ENCODE measurements around the gene PPIF. TPM values are rescaled to one million over a fixed set of nuclear protein-coding genes. Genes with fewer than 3 reads are reported as not detected.

Gene PPIF
- total RNA-seq, 2 experiments from 2014 or later: 55.7 to 121 TPM

- Histone ChIP-seq H3K4me1 (ENCODE audit: insufficient read depth, low read length, poor library complexity, severe bottlenecking) (no peaks in the 10 kb centered on the region), H3K4me3 (ENCODE audit: low read depth, low read length, poor library complexity, severe bottlenecking) (no peak overlapping the region), H3K27ac (ENCODE audit: low read depth, low read length, poor library complexity, severe bottlenecking) (no peak overlapping the region), H3K4me2 (ENCODE audit: low read length) (no peak overlapping the region), H3K36me3 (ENCODE audit: insufficient read depth, low read length) (no peaks in the 10 kb centered on the region), H3K9me2 (ENCODE audit: insufficient read depth, low read length) (no peaks in the 10 kb centered on the region), H3K9me3 (ENCODE audit: low read length) (no peaks in the 10 kb centered on the region), H3K79me2 (ENCODE audit: insufficient read depth, low read depth, low read length) (no peaks in the 10 kb centered on the region), H4K20me1 (ENCODE audit: insufficient read depth, low read length) (no peaks in the 10 kb centered on the region), H2AFZ (ENCODE audit: low read length) (no peak overlapping the region)
- POLR2A ChIA-PET: no interaction called here
- intact Hi-C loops (cut with micrococcal nuclease; ENCODE audit: unreplicated experiment): no loop called here
- no peak for DNase-seq (ENCODE audit: low spot score)
- BruUV-seq (replicated peaks): no TSS peak
- TF ChIP-seq EZH2phosphoT487 (IDR thresholded peaks at IDR 0.05; ENCODE audit: borderline replicate concordance, low read depth, low read length) (no peak), CTCF (conservative IDR thresholded peaks at IDR 0.05; ENCODE audit: low read length) (no peak)
- CTCF ChIA-PET (ENCODE audit: unreplicated experiment): interaction anchor here (1.1 kb wide), 1 partner anchor 30 kb away, joined by 3 read pairs; no protein-coding TSS in a partner anchor
Measured at GRCh38 chr10:79404690-79405131, 57.4 kb downstream of the PPIF start.

Other genes with a start within 250 kb of the PPIF start
- 0.95 and 0.98 TPM in 2 replicates for gene ZCCHC24, start 98.2 kb downstream of the PPIF start, total RNA-seq (2014; rRNA removed; shearing (Covaris generic))
- gene ZCCHC24, start 98.2 kb downstream of the PPIF start, total RNA-seq (2022): 2.2 and 3.7 TPM in 2 replicates
- gene EIF5AL1, start 165.1 kb downstream of the PPIF start, total RNA-seq (2014; rRNA removed; shearing (Covaris generic)): 0.38 and 0.39 TPM in 2 replicates
- gene EIF5AL1, start 165.1 kb downstream of the PPIF start, total RNA-seq (2022): 1.5 and 1.8 TPM in 2 replicates
- gene SFTPA2, start 212.9 kb downstream of the PPIF start, total RNA-seq (2014; rRNA removed; shearing (Covaris generic)): not detected in 2 replicates
- not detected in 2 replicates for gene SFTPA2, start 212.9 kb downstream of the PPIF start, total RNA-seq (2022)